NCI-H1105 (cell line): Measurements from ENCODE around the gene SH3BP5.

Source experiments
- DNase-seq: peaks from one replicate; lab custom pipeline; 2025; lab: John Stamatoyannopoulos, UW

SH3BP5 gene

DNA sequence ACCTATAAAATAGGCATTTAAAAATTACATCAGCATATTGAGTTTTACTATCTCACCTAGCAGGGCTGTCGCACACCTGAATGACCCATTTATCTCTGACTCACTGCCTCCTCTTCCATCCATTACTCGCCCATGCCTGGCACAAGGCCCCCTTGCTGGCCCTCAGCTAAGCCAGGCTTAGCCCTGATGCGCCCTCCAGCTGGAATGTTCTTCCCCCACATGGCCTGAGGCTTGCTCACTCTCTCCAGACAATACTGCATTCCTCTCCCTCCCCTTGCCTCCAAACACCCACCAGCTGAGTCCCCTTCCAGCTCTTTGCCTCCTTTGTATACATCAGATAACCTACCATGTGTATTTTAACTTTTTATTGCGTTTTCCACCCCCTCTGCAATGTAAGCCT lies 7.2 kb downstream of the SH3BP5 start:
- DNase-seq, result no peak

DNA sequence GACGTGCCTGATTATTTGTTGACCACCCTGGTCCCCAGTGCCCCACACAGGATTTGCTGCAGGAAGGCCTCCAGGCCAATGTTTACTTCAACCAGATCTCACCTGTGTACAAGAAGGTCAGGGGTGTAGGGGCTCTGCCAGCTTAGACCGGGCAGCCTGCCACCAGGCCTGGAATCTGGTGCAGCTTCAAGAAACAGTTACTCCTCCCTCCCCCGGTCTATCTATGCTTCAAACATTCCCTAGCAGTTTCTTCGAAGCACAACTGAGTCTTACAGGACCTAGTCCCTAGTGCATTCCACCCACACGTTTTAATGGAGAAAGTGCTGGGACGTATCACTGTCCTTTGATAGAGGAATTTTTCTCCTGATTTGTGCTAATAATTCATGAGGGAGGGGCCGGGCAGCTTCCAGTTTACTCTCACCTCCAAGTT lies 8.0 kb downstream of the SH3BP5 start:
- no peak for DNase-seq

DNA sequence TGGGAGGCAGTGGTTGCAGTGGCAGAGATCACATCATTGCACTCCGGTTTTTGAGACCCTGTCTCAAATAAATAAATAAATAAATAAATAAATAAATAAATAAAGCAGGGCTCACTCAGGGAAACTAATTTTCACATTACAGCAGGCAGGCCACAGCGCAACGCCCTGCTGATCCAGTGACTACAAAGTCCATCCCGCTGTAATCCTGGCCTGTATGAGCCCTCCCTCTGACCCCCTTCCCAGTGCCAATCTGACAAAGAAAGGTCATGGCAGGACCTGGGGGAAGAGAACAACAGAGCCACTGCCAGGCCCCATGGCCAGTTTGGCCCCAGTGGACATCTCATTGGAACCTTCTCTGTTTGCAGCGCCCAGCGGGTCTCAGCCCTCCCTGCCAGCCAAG lies 9.3 kb downstream of the SH3BP5 start:
- no peak for DNase-seq

DNA sequence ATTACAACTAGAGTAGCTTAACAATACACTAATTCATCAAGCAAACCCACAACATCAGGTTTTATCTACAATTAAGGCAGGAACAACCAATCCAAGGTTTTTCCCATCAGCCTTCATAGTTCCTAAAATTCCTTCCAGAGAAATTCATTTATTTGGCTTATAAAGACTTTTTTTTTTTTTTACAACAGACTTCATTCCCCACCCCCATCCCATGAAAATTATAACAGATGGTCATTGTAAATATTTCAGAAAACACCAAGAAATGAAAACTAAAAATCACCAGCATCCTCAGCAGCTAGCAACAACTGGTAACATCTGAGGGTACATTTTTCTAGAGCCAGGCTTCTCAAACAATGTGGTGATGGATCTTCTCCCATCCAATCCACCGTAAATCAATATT lies 11.0 kb downstream of the SH3BP5 start:
- DNase-seq, result no peak

DNA sequence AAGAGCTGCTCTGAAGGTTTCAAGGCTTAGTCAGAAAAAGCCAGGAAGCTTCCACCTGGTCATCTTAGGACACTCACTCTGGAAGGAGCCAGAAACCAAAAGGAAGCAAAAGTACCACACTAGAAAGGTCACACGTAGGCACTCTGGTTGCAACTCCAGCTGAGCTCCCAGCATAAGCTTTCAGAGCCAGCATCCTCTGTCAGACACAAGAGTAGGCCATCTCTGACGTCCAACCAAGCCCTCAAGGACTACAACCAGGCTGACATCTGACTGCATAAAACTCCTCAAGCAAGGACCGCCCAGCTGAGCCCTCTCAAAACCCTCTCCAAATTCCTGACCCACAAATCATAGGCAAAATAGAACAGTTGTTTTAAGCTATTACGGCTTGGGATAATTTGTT lies 12.8 kb downstream of the SH3BP5 start:
- no peak for DNase-seq

GRCh38 chr3:15319136-15319535 lies 13.2 kb downstream of the SH3BP5 start:
- no peak for DNase-seq

DNA sequence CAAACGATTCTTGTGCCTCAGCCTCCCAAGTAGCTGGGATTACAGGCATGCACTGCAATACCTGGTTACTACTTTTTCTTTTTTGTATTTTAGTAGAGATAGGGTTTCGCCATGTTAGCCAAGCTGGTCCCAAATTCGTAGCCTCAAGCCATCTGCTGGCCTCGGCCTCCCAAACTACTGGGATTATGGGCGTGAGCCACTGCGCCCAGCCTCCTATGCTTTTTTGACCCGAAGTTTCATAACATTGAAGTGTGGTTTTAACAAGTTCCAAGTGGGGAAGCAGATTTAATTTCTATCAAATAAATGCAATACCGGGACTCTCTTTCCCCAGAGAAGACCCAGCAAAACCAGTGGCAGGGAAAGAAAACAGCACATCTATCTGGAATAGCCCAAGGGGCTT lies 13.7 kb downstream of the SH3BP5 start:
- no peak for DNase-seq

DNA sequence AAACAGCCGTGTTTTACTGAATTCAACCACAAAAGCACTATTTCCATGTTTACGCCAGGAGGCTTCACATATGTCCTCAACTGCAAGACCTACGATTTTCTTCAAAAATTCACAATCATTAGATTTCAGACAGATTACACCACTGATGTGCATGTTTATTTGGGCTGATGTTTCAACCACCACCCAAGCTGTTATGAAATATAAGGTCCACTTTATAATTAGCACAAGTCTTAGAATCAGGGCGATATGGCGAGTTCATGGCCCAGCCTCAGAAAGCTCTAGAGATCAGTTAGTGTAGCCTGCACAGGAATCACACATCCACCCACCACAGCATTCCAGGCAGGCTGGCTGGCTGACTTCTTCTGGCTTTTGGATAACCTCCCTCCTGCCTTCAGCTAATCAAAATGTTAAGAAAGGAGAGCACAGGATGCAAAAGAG lies 15.4 kb downstream of the SH3BP5 start:
- no peak for DNase-seq

DNA sequence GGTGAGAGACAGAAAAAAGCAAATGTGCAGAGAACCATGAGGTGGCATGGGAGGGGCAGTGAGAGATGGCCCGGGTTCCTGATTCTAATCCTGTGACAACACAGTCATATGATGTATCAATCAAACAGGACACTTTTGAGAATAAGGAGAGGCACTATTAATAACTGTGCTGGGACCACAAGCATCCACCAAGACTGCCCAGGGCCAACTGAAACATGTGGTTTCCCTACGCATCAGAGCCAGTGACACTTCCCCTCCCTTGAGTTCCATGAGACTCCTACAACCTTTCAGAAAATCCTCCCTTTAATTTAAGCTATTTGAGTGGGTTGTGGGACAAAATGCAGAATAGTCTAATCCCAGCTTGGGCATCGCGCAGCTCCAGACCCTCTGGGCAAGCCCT lies 17.4 kb downstream of the SH3BP5 start:
- DNase-seq, result no peak

GRCh38 chr3:15314276-15314675 lies 18.1 kb downstream of the SH3BP5 start:
- DNase-seq, result no peak

GRCh38 chr3:15313461-15313860 lies 18.9 kb downstream of the SH3BP5 start:
- DNase-seq, result no peak

- DNase-seq, result no peak
These were observed 19.8 kb downstream of the SH3BP5 start for GRCh38 chr3:15312550-15312949.

DNA sequence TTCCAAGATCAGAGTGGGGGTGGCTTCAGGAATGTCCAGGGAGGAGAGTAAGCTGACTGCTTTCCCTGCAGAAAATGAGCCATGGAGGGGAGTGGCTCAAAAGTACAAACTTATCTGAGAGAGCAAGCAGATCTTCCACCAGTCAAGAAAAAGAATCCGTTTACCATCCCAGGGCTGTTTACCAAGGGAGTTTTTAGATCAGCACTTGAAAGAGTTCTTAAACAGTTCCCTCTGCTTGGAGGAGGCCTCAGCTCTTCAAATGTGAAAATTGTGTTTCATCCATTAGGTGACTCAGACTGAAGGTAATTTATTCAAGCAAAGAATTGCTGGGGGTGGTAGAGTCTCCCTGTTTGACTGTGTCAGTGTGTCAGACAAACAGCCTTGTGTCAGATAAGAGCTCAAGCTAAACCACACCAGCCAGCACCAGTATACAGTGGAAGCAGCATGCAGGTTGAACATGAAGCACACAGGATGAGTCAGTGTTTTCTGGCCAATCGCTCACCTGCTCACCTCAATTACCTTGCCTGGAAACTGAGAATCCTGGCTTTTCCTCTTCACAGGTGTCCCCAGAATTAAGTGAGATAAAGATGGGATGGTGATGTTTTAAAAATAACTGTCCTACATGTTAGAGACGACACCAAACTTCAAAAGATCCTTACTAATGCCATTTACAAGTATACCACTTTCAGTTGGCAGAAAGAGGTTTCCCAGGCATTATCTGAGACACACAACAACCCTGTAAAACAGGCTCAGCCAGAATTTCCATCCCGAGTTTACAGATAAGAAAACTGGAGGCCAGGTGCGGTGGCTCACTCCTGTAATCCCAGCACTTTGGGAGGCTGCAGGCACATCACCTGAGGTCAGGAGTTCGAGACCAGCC lies 21.7 kb downstream of the SH3BP5 start:
- no peak for DNase-seq

DNA sequence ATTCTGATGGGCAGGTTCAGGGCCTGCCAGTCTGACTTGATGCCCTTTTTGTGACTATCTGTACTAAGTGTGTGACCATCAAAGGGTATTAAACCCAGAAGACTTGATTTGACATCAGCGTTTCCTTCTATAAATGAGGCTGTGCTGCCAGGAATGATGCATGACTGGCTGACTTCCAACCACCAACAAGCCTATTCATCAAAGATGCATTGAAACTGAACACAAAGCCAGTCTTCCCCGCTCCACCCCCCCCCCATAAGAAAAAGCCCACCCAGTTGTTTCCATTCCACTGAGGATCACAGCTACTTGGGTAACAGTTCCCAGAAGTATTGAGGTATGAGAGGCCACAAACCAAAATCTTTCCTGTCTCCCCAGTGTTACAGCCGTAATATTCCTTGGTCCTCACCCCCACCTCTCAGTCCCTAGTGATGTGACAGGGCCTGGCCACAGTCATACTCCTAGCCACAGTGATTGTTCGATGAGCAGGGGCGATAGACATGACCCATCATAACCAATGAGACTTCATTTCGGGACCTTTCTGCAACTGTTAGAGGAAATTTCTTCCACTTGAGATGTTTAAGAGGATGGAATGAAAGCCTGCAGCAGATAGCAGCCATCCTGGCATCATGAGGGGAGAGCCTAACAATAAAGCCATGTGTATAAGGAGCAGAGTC lies 22.6 kb downstream of the SH3BP5 start:
- no peak for DNase-seq

GRCh38 chr3:15307580-15307979 lies 24.8 kb downstream of the SH3BP5 start:
- no peak for DNase-seq

DNA sequence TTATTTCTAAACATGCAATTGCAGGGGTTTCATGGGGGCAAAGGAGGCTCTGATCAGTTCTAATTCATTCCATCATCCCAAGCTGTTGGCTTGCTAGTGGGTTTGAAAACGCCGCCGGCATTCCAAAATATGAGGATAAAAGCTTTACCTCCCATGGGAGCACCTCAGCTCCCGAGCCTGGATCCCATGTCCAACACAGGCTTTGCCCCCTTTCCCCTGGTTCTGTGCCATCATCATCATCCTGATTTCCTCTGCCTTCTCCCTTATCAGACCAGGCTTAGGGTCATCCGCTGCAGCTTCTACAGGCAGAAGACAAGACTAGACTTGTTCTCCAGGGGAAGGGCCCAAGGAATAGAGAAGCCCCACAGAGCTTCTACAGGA lies 25.4 kb downstream of the SH3BP5 start:
- DNase-seq, result no peak

- no peak for DNase-seq
These were observed 27.0 kb downstream of the SH3BP5 start for GRCh38 chr3:15305359-15305844.

DNA sequence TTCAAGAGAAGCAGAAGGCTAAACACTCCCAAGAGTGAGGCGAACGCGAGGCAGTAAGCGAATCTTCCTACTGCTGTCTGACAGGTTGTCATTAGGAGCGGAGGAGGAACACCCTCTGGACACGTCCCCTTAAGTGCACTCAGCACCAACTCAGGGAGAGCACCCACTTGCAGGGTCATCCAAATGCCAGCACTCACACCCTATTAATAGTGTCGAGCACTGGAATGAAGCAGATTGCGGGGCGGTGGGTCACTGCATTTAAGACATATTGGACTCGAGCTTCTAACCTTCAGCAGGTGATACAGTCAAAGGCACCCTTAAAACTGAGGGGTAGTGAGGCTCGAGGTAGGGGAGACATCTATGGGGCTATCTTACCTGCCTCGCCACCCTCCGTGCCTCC lies 28.7 kb downstream of the SH3BP5 start:
- DNase-seq, result no peak

DNA sequence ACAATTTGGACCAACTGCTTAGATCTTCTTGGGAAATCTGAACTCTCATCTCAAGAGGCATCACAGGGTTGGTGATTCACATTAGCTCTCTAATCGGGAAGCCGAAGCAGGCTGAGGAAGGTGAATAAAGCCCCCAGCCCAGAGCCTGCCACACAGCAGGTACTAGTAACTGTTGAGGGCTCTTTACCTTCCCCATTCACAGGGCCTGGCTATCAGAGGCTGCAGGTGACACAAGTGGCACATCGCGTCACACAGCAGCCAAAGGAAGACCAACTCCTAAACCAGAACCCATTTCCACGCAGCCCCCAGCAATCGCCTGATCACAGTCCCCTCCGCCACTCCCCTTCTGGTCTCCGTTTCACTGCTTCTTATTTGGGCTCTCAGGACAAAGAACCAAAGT lies 29.2 kb downstream of the SH3BP5 start:
- DNase-seq, result no peak

- no peak for DNase-seq
These were observed 30.6 kb downstream of the SH3BP5 start for GRCh38 chr3:15301761-15302160.

DNA sequence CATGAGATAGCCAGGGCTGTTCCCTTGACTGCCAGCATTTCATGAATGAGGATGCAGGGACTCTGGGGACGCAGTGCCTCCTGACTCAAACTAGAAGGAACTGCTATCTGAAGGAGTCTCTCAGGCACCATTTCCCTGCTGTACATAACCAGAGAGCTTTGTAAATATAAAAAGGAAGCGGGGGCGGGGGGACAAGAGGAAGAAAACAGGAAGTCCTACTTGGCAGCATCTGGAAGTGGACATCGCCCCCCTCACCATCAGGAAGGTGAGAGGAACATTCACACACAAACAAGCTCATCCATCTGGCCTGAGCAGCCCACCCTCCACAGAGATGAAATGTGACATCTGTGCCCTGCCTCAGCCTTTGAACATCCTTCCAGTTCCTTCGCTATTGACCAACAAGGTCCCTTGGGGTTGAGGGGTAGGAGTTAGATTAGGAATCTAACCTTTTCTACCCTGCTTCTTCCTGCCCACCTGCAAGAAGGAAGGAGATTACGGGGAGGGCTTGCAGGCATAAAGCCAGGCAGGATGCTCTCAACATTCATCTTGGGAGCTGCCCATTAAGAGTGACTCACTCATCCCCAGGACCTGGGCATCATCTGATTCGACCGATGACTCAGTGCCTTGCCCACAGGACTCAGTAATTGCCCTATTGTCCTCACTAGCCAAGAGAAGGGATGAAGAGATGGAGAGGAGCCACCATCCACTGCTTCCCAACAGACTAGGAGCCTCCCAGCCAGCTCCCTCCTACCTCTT lies 31.9 kb downstream of the SH3BP5 start:
- DNase-seq, result no peak

DNA sequence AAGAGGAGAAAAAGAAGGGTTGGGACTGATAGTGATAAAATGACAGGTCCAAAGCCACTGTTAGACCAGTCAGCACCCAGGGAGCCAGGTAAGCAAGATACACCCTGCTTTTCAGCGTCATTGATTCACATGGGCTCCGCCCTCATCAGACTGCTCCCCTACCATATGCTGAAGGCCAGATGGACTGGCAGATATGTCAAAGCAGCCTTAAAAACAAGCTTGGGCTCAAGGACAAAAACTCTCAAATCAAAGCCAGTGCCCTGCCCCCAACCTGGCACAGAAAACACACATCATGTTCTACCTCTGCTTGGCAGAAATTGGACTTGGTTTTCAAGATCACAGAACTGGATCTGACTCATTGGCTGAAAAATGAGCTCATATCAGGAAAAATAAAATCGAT lies 33.4 kb downstream of the SH3BP5 start:
- DNase-seq, result no peak

GRCh38 chr3:15298504-15298903 lies 33.9 kb downstream of the SH3BP5 start:
- no peak for DNase-seq
